HG03025 (cell line): ENCODE measurements around the gene AGK.

Source experiments
- ATAC-seq: cut with Tn5 transposase; IDR thresholded peaks from one replicate; pipeline ENCODE4 v1.9.1; 2021; ENCODE audit warnings: mild to moderate bottlenecking, moderate library complexity; ENCODE audit not compliant: unreplicated experiment, low FRiP score

Gene AGK

DNA sequence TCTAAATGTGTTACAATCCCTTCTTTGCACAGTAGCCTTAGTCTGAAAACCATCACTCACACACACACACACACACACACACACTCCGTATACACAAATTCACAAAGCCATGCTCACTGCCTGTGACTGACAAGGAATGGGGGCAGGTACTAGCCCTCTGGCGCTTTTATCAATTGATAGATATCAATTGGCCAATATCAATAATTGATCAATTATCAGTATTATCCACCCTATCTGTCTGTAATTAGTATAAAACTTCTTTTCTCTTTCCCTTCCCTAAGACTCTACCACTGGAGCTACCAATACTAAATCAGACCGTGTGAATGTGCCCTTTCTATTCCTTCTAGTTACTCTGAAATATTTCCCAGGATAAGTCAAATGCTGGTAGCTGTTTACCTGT, 148.7 kb downstream of the AGK start:
- ATAC-seq = no peak

DNA sequence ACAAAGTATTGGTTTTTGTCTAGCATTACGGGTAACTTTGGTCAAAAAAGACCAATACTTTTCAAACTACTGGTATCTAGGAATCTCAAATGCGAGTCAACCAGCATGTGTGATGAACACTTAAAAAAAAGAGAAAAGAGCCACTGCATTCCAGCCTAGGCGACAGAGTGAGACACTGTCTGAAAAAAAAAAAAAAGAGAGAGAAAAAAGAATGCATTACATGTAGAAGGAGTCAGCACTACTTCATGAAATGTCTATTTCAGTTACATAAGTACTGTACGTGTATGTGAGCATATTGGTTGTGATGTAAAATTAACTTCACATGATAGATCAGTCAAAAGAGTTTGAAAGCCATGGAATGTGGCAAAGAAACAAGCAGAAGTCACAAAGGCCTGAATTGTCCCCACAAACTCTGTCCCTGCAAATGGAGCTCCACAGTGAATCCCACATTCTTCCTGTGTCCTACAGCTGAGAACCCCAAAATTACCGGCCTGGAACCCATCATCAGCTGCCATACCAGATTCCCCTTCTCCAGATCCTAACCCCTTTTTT, 149.2 kb downstream of the AGK start:
- ATAC-seq = no peak

DNA sequence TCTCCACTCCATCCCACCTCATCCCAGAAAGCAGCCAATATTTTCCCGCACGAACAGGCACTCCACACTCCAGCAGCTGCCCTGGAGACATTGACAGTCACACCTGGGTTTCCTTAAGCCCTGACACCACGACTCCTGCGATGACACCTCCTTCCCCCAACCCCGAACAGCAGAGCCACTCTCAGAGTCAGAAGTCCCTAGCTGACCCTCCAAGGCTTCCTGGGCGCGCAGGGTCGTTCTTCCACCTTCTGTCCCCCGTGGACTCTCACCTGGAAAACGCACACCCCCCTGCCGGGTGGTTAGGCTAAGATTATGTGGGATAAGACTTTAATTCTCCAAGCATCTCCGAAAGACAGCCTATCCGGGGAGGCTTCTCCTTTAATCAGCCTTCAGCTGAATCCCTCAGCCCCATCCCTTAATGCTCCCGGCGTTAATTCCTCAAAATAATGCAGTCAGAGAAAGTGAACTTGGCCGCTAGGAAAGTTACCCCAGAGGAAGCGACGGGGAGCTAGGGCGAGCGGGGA, 149.7 kb downstream of the AGK start:
- ATAC-seq = no peak

DNA sequence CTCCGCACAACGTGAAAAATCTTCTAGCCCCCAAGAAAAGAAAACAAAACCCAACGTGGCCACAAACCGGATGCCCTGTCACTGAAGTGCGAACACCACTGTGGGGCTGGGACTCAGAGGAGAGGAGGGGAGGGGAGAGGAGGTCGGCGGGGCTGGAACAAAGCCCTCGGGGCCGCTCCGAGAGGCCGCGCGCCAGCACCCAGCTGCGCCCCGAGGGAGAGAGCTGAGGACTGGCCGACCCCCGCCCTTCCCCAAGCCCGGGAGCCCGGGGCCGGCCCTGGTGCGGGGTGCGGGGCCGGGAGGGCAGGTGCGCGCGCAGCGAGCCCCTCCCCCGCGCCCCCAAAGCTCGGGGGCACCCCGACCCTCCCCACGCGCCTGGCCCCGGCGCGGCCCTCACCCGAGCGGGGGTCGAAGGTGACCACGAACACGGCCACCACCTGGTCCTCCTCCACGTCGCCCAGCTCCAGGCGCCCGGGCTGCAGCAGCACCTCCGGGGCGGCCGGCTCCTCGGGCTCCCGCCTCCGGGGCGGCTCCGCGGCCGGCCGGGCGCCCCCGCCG, 150.4 kb downstream of the AGK start:
- peak; percentile 87 for ATAC-seq

DNA sequence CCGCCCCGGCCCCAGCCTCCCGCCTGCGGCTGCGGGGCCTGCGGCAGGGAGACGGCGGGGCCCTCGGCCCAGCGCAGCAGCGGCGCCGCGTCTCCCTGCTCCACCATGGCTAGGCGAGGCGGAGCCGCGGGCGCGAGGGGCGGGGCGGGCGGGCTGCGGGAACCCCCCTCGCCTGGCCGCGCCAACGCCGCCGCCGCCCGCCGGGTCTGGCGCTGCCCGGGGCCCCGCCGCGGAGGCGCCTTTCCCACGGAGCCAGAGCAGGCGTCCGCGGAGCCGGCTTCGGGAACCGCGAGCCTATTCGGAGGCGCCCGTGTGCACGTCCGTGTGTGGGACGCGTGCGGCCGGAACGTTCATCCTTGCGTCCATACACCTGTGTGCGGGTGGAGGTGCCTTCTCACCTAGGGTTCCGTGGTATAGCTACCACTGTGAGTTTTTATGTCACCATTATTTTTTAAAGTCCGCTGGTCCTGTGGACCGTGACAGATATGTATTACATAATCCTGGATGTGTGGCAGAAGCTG, 150.9 kb downstream of the AGK start, which contains the start of gene DENND11:
Gene DENND11, minus strand, starts transcription at position 120 of the 521 bp plus-strand sequence. Its CDS starts 13 bp downstream, at position 107.
- ATAC-seq = peak; percentile 80

DNA sequence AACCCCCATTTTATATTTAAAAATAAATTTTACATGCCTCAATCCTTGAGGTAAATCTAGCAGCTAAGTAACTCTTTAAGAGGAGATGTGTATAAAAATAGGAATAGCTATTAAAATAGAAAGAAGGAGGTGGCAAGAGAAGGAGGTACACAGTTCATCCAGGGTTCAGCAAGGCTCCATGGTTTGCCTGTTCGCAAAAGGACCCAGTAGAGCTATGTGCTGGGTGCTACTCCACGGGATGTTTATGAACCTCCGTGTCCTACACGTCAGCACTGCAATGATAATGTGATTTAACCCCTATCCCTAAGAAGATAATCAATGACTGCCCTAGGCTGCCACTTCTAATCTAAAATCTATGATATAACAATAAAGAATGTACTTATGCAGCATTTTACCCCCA, 151.7 kb downstream of the AGK start:
- ATAC-seq = no peak

DNA sequence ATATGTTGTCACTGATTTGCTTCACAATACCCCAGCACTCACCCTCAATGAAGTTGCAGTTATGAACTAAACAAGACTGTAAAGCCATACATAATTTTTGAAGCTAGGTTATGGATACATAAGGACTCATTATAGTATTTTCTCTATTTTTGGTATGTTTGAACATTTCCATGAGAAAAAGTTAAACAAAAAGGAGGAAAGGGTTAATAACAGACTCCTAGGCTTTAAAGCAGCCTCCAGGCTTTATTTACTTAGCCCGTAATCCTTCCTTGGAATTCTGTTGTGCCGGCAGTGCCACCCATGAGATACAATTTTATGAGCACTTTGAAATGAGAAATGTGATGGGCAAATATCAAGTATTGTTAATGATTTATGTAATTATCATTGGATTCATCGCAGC, 152.9 kb downstream of the AGK start:
- no peak for ATAC-seq

DNA sequence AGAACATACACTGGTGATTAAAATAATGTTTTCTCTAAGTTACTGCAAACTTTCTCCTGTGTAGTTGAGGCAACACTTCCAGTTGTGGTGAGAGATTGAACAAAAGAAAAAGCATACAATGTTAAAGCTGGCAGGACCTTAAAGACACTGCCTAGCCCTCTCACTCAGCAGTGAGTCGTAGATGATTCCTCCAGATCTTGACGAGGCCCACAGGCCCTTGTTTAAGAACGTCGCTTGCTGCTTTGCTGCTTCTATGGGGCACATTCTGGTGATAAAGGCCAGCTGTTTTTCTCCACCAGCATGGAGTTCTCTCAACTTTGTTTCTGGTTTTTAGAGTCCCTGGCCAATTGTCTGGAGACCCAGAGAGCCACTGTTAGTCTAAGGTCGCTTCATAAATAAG, 153.5 kb downstream of the AGK start:
- ATAC-seq = no peak
